GM21529 (cell line): Measurements from ENCODE around the gene ENTPD6.
"Not testable (repeated sequence)": the region's sequence is repeated elsewhere in the genome, so short reads cannot be mapped to it uniquely, and the experiment has no call there.

Experiments
- ATAC-seq: cut with Tn5 transposase; IDR thresholded peaks from one replicate; pipeline ENCODE4 v1.9.1; 2021; ENCODE audit not compliant: unreplicated experiment

ENTPD6 gene

DNA sequence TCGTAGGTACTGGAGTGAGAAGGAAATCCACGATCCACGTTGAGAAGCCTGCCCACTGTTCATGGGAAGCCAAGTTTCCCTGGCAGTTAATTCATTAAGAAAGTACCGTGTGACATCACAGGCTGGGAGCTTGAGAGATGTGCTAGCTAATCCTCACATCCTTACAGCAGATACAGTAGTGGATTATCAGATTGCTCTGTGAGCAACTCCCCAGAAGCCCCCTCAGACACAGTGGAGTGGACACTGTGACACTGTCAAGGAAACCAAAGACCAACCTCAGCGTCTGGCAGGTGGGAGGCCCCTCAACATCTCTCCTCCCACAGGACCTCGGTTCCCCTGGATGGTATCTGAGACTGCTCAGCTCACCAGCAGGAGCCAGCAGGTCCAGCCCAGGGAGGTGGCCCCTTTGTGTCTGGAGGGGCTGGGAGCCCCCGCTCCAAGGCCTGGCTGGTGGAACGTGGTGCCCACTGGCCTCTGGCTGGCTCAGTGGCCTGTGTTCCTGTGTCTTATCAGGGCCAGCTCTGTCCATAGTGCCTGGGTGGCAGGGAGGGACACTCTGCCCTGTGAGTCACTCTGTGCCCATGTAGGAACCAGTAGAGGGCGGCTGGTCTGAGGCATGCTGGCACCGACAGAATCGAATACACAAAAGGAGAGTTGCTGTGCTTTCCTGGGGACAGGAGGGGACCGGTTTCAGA lies 59.6 kb downstream of the ENTPD6 start:
- ATAC-seq = no peak

DNA sequence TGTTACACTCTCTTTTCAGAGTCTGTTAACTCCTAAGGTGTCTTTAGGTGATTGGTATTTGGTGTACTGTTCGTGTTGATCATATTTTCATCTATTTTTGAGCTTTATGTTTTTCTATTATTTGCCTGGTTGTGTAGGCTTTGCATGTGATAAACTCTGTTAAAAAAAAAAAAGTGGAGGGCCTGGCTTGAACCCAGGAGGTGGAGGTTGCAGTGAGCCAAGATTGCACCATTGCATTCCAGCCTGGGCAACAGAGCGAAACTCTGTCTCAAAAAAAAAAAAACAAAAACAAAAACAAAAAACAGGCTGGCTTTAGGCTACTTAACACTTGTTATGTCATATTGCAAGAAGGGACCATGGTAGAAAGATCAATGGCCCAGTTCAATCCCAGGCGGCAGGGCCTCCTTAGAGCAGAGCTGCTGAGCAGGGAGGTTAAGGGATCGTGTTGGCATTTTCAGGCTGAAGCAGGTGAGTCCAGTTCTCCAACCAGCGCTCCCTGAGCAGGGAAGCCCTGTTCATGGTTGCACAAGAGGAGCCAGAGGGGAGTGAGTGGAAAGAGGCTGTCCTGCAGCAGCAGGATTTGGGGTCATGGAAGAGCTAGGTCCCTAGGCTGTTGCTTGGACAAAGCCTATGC lies 60.8 kb downstream of the ENTPD6 start:
- no peak for ATAC-seq

DNA sequence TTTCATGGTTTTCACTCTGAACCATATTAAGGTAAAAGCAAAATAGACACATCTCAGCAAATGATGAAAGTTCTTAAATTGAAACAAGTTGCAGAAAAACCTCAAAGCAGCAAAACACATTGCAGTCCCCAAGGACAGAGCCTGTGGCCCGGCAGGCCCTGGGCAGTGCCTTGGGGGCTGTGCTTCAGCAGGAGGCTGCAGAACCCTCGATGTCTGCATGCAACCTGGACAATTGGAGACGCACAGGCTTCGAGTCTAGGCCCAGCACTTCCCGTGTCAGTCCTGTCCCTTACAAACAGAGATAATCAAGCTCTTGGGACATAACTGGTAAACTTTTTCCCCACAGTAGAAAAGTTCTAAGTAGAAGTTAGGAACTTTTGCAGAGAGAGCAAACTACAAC lies 61.6 kb downstream of the ENTPD6 start:
- no peak for ATAC-seq

DNA sequence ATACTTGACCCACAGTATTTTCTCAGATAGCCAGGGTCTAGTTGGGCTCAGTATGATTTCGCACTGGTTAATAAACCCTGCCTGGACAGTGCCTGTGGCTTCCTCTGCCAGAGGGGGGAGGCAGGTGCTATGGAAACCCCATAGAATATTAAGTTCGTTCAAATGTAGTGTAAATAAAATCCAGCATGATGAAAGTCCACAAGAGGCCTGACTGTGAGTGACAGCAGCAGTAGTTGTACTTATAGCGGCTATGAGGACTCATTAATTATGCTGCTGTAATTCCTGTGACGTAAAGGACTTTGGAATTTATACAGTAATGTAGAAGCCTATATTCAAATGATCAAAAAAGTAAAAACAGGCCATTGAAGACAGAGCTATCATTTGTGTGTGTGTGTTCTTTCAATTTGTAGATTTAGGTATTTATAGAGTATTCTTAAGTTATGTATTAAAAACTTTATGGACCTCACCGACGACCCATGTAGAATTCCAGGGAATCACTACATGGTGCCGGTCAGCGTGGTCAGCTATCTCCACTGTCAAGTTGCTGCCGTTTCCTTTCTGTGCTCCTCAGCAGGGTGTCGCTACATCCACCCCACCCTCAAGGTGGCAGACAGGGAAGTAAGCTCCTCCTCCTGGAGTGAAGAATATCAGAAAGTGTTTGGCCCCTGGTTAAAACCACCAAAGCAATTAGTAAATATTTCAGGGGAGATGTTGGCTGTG lies 62.4 kb downstream of the ENTPD6 start:
- no peak for ATAC-seq

DNA sequence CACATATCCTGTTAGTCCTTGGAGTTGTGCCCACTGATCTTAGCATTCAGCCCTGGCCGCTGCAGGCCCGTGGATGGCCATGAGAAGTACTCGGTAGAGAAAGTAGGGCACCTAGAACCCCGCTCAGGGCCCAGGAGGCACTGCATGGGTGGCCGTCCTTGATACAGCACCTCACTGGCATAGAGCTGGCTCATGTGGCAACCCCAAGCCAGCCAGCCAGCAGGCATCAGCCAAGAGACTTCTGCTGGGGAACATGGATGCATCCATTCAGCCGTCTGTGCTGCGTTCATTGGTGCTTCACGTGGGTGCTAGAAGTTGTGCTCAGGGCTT lies 62.9 kb downstream of the ENTPD6 start:
- no peak for ATAC-seq

DNA sequence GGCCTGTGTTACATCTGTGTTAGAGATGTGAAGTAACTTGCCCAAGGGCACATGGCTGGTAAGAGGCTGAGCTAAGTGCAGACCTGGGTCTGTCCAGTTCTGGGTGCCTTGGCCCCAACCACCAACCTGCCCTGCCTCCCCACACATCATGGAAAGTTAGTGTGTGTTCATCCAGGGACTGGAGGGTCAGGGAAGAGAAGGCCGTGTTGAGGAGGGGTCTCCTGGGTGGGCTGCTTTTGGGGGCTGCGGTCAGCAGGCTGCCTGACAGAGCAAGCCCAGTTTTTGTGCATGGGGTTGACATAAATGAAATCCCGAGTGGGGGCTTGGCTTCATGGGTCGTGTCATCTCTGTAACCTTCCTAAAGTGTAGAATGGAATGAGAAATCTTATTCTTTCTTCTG lies 63.3 kb downstream of the ENTPD6 start:
- ATAC-seq = no peak

DNA sequence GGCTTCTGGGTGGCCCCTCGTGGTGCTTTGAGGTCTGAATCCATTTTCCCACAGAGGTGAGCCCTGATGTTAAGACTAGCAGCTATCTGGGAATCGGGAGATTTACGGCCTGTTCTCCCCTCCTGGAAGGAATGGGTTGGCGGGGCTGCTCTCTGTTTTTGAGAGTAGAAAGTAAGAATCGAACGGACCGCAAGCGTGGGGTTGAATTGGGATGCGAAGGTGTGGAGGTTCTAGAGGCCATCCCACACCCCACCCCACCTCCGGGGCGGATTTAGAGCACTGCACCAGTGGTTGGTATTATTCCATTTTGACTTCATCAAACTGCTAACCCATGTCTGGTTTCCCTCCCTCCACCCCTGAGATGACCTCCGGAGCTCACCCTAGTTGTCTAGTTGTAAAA lies 63.8 kb downstream of the ENTPD6 start:
- ATAC-seq = no peak

GRCh38 chr20:25259788-25260254 lies 64.3 kb downstream of the ENTPD6 start:
- ATAC-seq = no peak

GRCh38 chr20:25260770-25261437 lies 65.4 kb downstream of the ENTPD6 start:
- ATAC-seq = not testable (repeated sequence)

GRCh38 chr20:25269057-25269832 lies 73.7 kb downstream of the ENTPD6 start:
- no peak for ATAC-seq

DNA sequence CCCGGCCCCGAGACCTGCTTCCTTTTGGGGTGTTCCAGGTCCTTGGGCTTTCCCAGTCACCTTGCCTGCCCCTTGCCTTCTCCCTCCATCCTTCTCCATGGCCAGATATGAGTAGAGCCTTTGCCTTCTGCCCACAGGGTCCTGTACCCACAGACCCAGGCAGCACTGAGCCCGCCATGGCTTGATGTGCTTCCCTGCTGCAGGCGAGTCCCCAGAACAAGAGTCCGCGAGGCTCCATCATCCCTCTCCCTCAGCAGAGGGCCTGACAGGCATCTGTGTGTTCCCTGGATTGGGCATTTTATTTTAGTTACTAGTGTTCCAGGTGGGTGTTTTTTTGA lies 74.3 kb downstream of the ENTPD6 start:
- ATAC-seq = no peak

GRCh38 chr20:25270829-25271251 lies 75.3 kb downstream of the ENTPD6 start:
- ATAC-seq = no peak

DNA sequence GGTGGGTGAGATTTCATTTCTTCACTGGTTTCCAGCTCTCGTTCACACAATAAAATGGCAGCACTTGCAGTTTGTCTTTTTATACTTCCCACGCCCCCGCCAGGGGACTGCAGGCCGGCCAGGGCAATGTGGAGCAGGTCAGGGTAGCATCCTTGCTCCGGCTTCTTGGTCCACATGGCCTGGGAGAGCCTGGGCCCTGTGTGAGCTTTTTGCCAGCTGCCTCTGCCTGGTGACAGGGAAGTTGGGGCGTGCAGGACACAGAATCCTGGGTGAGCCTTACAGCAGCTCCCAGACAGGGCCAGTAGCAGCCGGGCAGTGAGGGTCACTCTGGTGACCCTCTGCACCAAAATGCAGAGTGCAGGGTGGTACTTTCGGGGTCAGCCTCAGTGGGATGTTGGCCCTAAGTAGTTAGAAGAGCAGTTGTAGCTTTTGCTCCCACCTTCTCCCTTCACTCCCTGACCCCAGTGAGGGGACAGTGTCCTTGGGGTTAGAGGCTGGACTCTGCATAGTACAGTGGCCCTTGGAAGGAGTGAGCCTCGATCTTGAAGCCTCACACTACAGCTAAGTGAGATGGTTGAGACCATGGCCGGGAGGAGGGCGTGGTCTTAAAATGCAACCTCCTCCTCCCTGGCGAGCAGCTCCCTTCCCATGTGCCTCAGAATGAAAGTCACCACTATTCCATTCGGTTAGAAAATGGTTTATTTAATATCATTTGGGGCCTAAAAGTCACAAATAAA lies 76.1 kb downstream of the ENTPD6 start:
- ATAC-seq = no peak

- no peak for ATAC-seq
Observed at GRCh38 chr20:25272223-25273000, 76.9 kb downstream of the ENTPD6 start.

- no peak for ATAC-seq
Observed at GRCh38 chr20:25273046-25273445, 77.5 kb downstream of the ENTPD6 start.

GRCh38 chr20:25273541-25274358 lies 78.2 kb downstream of the ENTPD6 start:
- ATAC-seq = no peak

GRCh38 chr20:25274481-25274880 lies 79.0 kb downstream of the ENTPD6 start:
- ATAC-seq = no peak

- no peak for ATAC-seq
Observed at GRCh38 chr20:25274891-25275812, 79.6 kb downstream of the ENTPD6 start.
